GM21528 (cell line): ENCODE results near the gene RASAL2.

Experiments used
- ATAC-seq: cut with Tn5 transposase; IDR thresholded peaks from one replicate; pipeline ENCODE4 v1.9.1; 2021; ENCODE audit warnings: mild to moderate bottlenecking, moderate library complexity; ENCODE audit not compliant: unreplicated experiment, low FRiP score

RASAL2 gene

DNA sequence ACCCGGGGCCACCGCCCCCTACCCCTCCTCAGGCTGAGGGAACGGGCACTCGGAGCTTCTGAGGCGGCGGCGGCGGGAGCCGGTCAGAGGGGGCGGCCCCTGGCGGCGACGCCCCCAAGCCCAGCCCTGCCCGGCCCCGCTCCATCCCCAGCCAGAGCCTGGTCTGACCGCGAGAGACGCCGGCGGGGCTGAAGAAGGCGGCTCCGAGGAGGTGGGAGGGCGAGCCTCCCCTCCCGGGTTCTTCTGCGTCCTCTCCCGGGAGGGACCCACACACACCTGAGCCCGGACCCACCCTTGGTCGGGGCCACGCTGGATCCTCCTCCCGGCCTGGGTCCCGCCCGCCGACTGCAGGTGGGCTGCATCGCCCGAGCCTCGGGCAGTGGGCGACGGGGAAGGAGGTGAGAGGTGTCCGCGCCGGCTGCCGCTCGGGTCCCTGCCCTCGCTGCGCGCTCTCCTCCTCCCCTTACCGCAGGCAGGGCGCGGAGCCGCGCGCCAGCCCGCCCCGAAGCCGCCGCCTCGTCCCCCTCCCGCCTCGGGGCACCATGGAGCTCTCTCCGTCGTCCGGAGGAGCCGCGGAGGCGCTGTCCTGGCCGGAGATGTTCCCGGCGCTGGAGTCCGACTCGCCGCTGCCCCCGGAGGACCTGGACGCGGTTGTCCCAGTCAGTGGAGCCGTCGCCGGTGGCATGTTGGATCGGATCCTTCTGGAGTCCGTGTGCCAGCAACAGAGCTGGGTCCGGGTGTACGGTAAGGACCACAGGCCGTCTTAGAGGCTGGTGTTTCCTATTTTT is at the start of gene RASAL2:
Gene RASAL2 (plus strand): TSS at position 154 of the 788 bp plus-strand sequence. CDS start 389 bp downstream, at position 543.
- peak; percentile 56 for ATAC-seq

DNA sequence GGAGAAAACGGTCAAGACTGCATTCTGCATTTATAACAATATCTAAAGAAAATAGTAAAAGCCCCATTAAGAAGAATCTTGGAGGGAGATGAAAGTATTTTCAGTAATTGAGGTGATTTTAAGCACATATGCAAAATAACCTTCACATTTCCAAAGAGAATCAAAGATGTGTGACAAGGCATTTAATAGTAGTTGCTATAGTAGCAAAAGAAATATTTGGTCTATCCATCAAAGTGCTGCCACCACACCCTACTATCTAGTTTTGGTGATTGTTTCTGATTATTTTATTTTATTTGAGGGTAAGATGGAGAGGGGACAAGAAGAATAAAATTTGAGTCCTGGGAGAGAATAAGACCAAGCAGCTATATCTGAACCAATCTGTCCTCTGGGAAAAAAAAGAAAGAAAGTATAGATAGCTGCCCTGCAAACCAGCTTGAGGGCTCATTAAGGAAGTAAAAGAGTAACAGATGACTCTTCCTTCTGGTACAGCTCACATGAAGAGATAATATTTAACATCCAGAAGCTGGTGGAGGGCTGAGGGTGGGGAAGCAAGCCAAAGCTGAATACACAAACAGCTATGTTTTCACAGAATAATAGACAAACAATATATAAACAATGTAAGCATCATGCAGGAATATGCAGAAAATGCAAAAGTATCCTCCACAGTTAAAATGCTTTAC is 47.2 kb upstream of the RASAL2 start:
- no peak for ATAC-seq

DNA sequence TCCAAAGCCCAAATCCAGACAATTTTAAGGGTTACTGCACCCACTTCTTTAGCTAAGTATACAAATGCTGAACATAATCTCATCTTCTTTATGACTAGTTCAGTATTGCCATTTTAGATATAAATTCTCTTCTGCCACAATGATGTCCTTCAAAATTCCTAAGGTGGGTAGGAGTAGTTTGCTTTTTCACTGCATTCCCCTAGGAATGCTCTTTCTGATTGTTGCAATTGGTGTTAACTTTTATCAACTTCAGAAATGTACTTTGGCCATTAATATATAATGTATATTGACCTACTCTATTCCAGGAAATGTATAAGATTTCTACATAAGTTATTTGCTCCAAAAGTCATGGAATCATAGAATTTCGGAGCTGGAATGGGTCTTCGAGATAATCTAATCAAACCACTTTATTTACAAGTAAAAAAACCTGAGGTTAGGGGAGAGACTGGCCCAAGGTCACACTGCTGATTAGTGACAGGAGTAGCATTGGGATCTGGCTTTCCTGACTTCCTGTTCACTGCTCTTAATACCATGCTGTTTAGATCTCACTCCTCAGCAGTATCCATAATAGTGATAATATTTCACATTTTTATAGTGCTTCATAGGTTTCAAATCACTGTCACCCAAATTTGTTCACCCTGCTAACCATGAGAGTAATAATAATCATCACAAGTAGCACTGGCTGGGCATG is 46.4 kb upstream of the RASAL2 start:
- ATAC-seq: no peak

DNA sequence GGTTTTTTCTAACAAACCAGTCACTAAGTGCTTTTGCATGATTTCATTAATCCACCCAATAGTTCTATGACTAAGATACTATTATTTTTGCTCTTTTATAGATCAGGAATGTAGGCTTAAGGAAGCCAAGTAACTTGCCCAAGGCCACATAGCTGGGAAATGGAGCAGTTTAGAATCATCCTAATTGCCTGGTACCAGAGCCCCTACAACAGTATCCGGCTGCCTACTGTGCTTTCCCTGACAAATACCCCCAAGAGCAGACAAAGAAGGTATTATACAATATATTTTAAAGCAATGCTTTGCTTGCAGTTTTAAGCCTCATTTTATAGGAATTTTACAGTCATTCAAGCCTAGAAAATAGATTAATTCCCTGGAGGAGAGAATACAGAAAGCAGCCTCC is 45.5 kb upstream of the RASAL2 start:
- no peak for ATAC-seq

DNA sequence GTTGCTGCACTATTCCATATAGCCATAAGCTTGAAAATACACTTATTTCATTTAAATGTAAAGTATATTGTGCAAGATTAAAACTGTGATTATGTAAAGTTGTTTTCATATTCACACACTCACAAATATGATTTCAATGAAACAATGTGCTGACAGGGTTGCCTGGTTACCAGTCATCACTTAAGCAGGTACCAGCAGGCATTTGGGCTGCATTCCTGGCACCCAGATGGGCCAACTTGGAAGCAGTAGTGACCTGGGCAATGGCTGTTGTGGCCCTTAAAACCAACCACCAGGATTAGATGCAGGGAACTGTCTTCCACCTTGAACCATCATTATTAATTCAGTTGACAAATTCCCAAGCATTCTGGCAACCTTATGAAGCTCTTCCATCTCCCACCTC is 45.0 kb upstream of the RASAL2 start:
- ATAC-seq: no peak

DNA sequence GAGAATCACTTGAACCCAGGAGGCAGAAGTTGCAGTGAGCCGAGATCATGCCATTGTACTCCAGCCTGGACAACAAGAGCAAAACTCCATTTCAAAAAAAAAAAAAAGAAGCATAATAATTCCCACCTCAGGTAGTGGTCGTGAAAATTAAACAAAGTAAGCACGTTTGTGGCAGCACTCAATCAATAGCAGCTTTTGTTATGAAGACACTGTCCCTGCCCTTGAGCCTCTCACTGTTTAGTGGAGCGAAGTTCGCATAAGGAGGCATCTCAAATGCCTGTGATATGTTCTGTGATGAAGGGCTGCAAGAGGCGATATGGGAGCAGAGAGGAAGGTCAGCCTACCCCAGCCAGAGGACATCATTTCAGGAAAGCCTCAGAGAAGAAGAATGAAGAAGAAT is 43.8 kb upstream of the RASAL2 start:
- no peak for ATAC-seq

DNA sequence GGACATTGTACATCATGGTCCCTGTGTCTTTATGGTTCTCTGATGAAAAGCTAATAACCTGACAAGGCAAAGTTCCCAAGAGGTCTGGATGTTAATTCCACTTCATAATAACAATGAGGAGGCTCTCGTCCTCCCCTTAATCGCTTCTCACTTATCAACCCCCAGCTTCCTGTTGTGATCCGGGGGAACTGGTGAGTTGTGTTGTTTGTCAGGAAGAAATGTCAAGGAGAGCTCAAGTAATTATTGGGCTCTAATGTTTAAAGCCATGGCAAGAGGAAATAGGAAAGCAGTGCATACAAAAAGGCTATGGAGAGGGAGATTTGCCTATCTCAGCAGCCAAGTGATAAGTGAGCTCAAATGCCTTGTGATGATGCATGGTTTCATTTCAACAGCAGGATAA is 42.8 kb upstream of the RASAL2 start:
- no peak for ATAC-seq

DNA sequence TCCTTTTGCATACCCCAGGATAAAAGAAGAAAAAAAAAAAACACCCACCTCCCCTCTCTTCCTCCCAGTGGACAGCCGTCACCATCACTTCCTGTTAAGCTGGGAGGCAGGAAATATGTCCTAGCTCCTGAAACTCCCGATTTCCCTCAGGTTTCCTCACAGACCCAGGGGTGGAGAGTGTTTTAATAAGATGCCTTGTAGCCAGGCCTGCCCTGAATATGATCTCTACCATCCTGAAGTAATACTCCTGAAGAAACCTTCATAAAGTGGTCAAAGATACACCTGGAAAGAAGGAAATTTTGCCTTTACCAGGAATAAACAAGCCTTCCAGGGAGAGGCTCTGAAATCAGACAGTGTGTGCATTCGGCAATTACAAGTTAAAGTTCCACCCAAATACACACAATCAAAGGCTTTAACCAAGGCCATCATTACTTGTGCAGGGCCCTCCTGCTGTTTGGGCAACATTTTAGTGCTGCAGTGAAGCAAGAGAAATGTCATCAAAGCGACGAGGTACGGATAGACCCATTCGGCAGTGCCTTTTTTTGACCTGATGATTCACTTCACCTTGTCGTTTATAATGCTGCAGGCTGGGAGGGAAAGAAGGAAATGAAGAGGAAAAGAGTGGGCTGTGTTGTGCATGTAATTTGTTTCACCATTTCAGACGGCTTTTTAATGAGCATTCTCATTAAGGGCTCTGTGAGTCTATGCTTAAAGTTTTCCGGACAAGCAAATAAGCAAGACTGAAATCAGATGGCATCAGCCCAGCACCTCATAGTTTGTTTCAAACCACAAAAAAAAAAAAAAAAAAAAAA is 41.0 kb upstream of the RASAL2 start:
- ATAC-seq: no peak

DNA sequence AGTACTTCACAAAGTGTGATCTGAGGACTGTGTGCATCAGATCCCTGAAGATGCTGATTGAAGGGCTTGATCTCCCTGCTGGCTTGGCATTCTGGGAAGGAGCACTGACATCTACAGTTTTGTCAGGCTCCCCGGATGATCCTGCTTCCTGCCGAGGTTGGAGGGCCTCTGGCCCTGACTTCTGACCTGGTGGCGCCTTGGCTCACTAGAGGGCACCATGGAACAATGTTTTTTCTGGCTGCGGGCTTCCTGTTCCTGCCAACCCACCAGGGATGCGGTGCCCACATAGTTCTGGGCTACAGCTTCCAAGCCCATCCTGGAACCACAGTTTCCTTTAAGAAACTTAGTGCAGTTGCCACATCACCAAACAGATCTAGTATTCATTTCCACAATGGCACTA is 38.8 kb upstream of the RASAL2 start:
- ATAC-seq: no peak

DNA sequence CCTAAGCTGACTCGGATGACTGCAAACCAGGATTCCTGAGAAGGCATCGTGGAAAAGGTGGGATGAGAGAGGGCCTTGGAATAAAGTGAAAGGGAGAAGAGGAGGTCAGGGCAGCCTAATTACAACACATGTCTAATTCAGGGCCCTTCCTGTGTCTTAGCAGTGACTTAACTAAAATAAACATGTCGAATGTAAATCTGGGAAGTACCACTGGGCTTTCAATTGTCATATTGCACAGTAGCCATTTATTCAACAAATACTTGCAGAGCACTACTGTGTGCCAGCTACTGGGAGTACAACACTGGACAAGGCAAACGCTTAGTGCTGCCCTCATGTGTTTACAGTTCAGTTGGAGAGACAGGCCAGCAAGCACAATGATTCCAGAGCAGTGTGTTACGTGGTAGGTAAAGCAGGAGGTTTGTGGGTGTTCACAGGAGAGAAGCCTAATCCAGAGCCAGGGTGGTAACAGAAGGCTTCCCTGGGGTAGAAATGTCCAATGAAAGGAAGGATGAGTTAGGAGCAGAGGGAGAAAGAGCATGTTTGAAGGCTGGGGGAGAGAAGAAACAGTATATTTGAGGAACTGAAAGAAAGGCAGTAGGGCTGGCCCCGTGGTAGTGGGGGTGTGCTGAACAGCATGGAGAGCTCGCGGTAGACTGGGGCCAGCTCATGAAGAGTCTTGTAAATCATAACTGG is 38.0 kb upstream of the RASAL2 start:
- peak; percentile 95 for ATAC-seq

DNA sequence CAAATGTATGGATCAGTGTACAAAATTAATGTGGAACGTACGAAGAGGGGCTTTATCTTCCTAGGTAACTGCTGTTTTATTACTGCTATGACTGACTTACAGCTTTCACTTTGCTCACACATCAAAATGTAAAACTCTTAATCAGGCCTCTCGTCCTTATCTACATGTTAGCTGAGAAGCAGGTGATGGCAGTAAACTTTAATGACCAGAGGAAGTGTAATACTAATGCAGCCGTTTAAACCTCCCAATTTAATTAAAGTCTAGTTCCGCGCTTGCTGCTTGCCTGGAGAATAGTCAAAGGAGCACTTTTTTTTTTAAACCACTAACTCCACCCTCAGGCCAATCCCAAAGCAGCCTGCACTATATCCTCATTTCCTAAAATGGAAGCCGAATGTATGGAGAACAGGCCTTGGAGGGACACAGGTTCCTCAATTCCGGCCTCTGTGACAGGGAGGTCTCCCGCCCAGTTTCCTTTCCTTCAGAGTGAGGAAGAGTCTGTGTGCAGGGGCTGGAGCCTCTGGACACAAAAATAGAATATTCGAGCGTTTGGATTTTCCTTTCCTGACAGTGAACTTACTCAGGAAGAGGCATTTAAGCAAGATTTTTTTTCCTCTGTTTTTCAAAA is 36.7 kb upstream of the RASAL2 start:
- no peak for ATAC-seq

DNA sequence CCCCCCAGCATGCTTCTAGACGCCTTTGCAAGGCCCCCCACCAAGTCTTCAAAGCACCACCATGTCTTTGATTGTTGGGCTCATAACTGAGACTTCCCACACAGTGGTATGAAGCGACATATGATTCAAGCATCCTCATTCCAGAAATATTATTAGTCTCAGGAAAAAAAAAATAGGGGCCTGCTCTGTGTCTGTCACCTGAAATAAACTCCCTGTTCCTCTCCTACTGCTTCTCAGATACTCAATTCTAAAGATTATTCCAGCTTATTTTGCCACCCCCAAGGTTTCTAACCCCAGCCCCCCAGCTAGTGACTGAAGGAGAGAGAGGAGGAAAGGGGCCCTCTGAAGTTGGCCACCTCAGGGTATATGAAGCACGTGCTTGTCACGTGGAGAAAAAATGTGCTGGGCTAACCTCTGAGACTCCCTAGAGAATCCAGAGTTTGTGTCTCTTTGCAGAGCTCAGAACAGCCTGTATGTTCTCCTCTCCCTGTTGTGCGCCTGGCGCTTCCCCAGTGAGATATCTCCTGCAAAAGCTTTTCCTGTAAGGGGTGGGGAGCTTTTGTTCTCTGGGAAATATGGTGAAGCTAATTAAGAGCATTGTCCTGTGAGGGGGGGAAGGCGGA is 35.9 kb upstream of the RASAL2 start:
- no peak for ATAC-seq

DNA sequence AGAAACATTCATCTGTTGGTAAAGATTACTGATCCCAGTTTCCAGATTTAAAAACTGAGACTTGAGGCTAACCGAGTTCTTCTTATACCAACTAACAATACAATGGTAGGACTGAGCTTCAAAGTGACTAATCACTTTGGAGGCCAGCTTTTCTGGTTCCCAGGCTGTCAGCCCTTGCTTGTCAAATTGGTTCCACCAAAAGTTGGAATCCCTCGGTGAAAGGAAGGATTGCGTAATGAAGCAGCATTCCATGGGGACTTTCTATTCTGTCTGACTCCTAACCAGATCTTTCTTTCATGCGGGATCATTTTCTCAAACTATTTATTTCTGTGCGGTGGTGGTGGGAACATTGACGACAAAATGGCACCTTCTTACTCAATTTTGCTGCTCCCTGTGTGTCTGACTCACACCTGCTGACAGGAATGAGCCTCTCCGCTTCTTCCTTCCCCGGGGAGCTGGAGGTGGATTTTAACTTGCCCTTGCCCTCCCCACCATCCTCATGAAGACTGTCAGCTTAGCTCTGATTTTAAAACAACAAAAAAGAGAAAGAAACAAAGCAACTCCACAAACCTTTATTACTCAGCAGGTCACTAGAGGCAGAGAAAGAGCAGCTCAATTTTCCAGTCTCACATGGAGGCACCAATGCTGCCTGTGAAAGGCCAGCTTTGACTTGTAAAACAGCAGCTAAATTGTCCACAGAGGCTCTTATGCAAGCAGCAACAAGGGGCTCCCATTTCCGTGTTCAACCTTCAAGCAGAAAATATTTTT is 32.9 kb upstream of the RASAL2 start:
- no peak for ATAC-seq

DNA sequence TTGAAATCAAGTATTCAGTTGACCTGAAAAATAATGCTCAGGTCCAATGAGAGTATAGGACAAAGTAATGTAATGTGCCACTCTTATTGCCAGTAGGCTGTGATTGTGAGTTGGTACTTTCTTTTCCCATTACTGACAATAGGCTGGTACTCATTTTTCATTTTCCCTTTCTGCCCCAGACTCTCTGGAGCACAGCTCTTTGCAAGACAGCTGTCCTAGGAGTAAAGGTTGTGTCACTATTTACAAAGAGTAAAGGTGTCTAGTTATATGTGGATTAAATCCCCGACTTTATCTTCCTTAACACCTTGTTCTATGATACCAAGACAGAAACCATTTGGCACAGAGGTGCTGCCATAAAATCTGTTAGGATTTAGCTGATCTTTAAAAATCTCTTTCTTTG is 32.3 kb upstream of the RASAL2 start:
- no peak for ATAC-seq

DNA sequence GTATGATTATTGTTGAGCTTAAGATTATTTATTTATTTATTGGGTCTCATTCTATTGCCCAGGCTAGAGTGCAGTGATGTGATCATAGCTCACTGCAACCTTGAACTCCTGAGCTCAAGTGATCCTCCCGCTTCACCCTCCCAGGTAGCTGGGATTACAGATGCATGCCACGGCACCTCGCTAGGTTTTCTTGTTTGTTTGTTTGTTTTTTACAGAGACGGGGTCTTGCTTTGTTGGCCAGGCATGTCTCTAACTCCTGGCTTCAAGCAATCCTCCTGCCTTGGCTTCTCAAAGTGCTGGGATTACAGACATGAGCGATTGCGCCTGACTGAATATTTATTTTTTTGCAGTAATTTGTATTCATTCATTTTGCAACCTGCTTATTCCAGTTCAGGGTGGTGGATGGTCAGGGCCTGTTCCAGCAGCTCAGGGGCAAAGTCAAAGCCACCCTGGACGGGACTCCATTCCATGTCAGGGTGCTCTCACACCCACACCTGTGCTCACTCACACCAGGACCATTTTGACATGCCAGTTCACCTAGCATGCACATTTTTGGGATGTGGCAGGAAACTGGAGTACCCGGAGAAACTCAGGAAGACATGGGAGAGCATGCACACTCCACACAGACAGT is 29.6 kb upstream of the RASAL2 start:
- no peak for ATAC-seq

DNA sequence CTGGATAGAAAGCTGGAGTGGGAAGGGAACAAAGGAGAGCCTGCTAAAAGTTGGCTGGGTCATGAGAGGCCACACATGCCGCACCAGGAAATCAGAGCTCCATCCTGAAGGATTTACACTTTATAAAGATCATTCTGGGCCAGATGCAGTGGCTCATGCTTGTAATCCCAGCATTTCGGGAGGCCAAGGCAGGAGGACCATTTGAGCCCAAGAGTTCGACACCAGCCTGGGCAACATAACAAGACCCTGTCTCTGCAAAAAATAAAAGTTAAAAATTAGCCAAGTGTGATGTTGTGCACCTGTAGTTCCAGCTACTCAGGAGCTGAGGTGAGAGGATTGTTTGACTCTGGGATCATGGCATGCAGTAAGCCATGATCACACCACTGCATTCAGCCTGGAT is 28.7 kb upstream of the RASAL2 start:
- no peak for ATAC-seq

DNA sequence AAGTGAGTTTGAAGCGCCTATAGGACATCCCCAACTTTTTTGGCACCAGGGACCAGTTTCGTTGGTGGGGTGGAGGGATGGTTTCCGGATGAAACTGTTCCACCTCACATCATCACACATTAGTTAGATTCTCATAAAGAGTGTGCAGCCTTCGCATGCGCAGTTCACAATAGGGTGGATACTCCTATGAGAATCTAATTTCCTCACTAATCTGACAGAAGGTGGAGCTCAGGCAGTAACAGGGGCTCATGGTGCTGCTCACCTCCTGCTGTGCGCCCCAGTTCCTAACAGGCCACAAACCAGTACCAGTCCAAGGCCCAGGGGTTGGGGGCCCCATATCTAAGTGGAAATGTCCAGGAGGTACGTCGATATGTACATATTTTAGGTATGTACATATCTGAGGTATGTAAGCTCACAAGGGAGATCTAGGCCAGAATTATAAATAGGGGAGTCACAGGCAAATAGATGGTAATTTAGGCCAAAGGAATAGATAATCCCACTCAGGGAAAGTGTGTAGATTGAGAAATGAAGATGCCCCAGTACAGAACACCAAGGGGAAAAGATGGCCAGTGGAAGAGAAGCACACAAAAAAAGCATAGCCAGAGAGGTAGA is 27.5 kb upstream of the RASAL2 start:
- ATAC-seq: peak; percentile 13
